ENCODE results near the gene TMEM169.

The TMEM169 gene

DNA sequence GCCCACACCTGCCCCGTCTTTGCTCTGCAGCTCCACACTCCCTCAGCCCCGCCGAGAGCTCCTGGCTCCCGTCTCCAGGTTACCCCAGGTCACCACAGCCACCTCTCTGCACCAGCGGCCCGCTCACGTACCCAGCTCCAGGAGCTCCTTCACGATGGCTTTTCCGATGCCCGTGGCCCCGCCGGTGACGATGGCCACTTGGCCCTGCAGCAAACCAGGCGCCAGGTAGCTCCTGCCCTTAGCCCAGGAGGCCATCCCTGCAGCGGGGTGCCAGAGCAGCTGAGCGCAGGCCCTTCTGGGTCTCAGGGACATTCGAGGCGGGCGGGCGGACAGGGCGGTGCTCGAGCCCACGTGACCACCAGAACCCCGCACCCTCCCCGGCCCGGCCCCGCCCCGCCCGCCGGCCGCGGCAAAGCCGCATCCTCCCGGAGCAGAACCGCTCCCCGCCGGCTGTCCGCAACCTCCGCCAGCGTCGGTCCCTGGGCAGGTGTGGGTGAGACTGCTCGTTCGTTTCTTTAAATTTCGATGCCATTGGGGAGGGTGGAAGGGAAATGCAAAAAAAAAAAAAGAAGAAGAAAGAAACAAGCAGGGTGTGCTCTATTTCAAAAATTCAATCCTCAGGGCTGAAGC lies at the start of gene TMEM169, which contains the start of gene PECR:
Gene TMEM169 (plus strand): TSS at position 433 of the 630 bp plus-strand sequence. CDS start 14,045 bp downstream, outside the sequence.
Gene PECR (minus strand): TSS at position 323 of the 630 bp plus-strand sequence. CDS start 68 bp downstream, at position 255.
- DNase-seq (ENCODE audit: low read depth, low spot score), result no peak

GRCh38 chr2:216031960-216032689 lies 49.6 kb upstream of the TMEM169 start:
- no peak for DNase-seq (ENCODE audit: low read depth, low spot score)

GRCh38 chr2:216033403-216033802 lies 48.3 kb upstream of the TMEM169 start:
- no peak for DNase-seq (ENCODE audit: low read depth, low spot score)

- DNase-seq (ENCODE audit: low read depth, low spot score), result peak; percentile 61
Observed at GRCh38 chr2:216034065-216034464, 47.7 kb upstream of the TMEM169 start.

DNA sequence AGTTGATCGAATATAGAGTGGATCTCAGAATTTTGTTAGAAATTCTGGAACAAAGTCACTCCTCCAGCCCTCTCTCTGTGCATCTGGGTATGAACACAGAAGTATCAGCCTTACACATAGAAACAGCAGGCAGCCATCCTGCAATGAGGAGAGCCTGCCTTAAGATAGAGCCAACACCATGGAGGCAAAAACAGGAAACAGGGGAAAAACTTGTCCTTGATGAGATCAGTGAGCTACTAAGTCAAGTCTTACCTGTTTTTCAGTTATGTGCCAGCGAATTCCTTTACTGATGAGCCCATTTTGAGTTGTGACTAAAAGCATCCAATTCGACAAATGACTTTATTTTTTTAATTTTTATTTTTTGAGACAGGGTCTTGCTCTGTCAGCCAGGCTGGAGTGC lies 41.8 kb upstream of the TMEM169 start:
- no peak for DNase-seq (ENCODE audit: low read depth, low spot score)

DNA sequence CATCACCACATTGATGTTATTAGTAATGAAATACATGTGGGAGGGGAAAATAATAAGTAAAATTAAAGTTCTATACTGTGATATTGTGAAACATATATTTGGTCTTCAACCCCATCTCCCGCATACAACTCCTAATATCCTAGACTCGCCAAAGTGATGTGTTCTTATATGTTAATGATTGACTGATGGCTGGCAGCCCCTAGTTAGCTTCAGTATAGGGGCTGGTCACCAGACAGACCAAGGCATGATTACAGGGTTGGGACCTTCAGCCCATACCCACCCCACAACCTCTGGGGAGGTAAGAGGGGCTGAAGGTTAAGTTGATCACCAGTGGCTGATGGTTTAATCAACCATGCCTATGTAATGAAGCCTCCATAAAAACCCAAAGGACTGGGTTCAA lies 40.3 kb upstream of the TMEM169 start:
- DNase-seq (ENCODE audit: low read depth, low spot score), result no peak

DNA sequence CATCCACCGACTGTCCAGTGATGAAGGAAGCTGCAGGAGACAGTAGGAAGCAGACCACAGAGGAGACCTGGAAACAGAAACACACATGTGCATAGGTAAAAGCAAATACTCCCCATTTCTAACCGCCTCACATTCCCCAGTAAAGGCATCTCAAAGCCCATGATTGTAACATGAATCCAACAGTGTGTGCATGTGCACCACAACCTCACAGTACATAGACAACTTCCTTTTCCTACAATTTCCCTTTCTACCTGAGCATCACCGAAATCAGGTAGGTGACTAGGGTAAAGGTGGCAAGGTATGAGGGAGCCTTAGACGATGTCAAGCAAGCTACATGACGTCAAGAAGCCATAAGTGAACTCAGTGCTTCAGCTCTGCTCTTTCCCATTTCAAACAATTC lies 37.8 kb upstream of the TMEM169 start:
- DNase-seq (ENCODE audit: low read depth, low spot score), result no peak

DNA sequence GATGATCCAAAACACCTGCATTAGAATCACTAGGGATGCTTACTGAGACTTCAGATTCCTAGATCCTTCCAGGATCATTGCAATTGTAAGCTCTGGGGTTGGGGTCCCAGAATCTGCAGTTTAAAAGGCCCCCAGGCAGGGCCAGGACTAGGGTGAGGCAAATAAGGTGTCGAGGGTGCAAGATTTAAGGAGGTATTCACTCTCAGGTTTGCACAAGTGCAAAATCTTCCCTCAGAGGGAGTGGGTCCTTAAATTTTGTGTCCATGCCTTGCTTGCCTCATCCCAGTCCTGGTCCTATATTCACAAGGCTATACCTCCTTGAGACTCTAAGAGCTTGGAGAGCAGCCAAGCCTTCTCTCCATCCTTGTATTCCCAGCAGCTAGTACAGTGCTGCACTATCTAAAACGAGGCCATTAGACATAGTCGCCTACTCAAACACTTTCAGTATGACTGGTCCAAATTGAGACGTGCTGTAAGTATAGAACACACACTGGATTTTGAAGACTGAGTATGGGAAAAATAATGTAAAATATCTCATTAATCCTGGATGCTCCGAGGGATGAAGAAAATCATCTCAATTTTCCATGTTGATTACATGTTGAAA lies 36.7 kb upstream of the TMEM169 start:
- no peak for DNase-seq (ENCODE audit: low read depth, low spot score)

- no peak for DNase-seq (ENCODE audit: low read depth, low spot score)
Observed at GRCh38 chr2:216047397-216047796, 34.3 kb upstream of the TMEM169 start.

GRCh38 chr2:216049452-216049851 lies 32.3 kb upstream of the TMEM169 start:
- no peak for DNase-seq (ENCODE audit: low read depth, low spot score)

- no peak for DNase-seq (ENCODE audit: low read depth, low spot score)
Observed at GRCh38 chr2:216051350-216051749, 30.4 kb upstream of the TMEM169 start.

DNA sequence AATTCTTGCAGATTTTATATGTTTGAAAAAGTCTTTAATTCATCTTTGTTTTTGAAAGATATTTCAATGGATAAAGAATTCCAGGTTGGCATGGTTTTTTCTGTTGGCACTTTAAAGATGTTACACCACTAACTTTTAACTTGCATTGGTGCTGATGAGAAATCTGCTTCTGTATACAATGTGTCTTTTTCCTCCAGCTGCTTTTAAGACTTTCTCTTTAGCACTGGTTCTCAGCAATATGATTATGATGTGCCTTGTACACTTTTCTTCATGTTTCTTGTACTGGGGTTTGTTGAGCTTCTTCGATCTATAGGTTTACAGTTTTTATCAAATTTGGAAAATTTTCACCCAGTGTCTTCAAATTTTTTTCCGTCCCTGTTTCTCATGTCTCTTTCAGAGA lies 29.3 kb upstream of the TMEM169 start:
- DNase-seq (ENCODE audit: low read depth, low spot score), result no peak

- no peak for DNase-seq (ENCODE audit: low read depth, low spot score)
Observed at GRCh38 chr2:216055680-216056079, 26.0 kb upstream of the TMEM169 start.

GRCh38 chr2:216056739-216057138 lies 25.0 kb upstream of the TMEM169 start:
- DNase-seq (ENCODE audit: low read depth, low spot score), result no peak

DNA sequence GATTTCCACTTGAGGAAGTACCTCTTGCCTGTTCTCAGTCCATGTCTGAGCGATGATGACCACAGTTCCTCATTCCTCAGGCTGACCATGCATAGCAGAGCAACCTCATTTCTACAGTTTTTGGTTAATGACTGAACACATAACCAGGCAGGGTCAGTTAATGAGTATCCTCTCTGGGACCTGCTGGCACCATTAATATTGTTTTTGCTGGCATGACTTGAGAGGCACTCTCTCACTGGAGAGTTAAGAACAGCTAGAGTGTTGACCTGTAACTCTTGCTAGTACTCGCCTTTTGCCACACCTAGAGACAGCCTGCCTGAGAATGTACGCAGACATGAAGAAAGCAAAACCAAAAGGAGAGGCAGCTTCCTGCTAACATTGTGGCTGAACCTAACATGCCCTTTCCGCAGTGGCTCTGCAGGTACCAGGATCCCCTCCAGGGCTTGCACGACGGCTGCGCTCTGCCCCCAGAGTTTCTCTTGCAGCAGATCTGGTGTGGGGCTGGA lies 24.0 kb upstream of the TMEM169 start:
- DNase-seq (ENCODE audit: low read depth, low spot score), result no peak

- DNase-seq (ENCODE audit: low read depth, low spot score), result no peak
Observed at GRCh38 chr2:216059233-216059834, 22.4 kb upstream of the TMEM169 start.

DNA sequence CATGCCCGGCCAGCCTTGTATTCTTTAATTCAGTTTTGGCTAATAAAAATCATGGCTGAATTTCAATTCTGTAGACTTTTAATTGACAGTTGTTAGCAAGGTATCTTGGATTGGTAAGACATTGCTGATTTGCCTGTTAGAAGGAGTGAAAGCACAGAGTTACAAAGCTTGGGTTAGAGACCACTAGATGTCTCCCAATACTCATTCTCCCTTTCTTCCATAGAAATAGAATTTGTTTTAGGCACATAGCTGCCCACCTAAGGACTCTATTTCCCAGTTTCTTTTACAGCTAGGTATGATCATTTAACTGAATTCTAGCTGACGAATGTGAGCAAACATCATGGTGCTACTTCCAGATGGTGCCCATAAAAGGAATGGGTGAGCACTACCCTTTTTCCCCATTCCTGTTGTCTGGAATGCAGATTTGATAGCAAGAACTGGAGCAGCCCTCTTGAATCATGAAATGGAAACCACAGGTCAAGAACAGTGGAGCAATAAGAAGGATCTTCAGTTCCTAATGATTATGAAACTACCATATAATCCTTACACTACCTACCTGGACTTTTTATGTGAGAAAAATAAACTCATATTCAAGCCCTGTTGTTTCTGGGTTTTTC lies 17.6 kb upstream of the TMEM169 start:
- DNase-seq (ENCODE audit: low read depth, low spot score), result no peak

DNA sequence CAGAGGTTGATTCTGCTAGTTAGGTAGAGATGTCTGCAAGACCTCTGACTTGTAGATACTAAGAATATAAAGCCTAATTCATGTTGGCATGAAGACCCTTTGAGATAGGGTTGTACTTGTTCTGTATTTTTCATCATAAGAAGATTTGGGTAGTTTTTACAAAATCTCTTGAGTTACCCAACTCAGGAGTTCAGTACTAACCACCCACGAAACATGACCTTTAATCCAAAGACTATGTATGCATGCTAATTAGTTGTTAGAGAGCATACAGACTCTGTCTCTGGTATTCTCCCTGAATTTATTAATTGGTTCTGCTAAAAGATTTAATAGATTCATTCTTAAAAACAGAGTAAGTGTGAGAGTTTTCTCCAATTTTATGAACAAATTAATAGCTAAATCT lies 17.1 kb upstream of the TMEM169 start:
- DNase-seq (ENCODE audit: low read depth, low spot score), result no peak

DNA sequence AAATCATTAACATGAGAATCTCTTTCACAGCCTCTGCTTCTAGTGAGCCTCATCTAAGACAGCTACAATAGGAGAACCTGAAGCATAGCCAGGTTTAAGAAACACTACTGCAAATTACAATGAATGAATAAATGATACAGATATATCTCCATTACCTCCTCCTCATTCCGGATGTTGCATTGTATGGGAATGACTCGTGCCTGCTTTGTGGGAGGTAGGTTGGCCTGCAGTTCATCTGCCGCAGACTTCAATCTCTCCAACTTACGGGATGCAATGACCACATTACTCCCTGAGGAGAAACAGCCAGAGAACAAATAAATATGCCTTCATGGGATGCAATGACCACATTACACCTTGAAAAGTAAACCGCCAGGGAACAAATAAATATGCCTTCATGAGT lies 15.5 kb upstream of the TMEM169 start:
- peak; percentile 92 for DNase-seq (ENCODE audit: low read depth, low spot score)

- DNase-seq (ENCODE audit: low read depth, low spot score), result no peak
Observed at GRCh38 chr2:216069028-216069427, 12.7 kb upstream of the TMEM169 start.

DNA sequence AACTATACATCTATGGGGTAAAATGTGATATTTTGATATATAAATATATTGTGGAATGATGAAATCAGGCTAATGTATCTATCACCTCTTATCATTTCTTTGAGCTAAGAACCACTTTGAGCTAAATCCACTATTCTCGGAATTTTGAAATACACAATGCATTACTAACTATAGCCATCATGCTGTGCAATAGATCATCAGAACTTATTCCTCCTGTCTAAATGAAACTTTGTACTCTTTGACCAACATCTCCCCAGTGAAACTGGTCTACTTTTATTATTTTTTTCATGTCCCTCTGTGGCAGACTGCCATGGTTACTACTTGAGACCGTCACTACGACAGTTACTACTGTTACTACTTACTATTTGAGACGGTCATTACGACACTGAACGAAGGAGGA lies 11.5 kb upstream of the TMEM169 start:
- DNase-seq (ENCODE audit: low read depth, low spot score), result no peak
